Measurements from ENCODE around the gene COG3. TPM values are rescaled to one million over a fixed set of nuclear protein-coding genes. Genes with fewer than 3 reads are reported as not detected.

COG3 gene
- total and polyA plus RNA-seq, 2 donors (not counting 3 experiments of a cell fraction or from before 2014, with no cell fraction given), result 18.9 to 27.0 TPM

- H4K20me1 ChIP-seq (replicated peaks; ENCODE audit: control insufficient read depth, extremely low read depth, insufficient read depth, low read length), result peaks cover 4% of the 10 kb centered on the region
- H3K36me3 ChIP-seq (ENCODE audit: control insufficient read depth in 2 of 2, extremely low read depth in 1 of 2, insufficient read depth in 2 of 2, low read length in 2 of 2), result no peaks in the 10 kb centered on the region
- POLR2A ChIA-PET, result interaction anchor here (2.0 kb wide), 1 partner anchor 11 kb away, joined by 4 read pairs; no protein-coding TSS in a partner anchor
- no peak for DNase-seq (ENCODE audit: low read depth, low spot score)
- H3K79me2 ChIP-seq (ENCODE audit: control insufficient read depth, insufficient read depth, low read length), result peaks cover 88% of the 10 kb centered on the region
- BruUV-seq (replicated peaks), result no TSS peak
- dilution Hi-C loops (cut with MboI; ENCODE audit: extremely low pct_ligation_motif_present, low sequenced_read_pairs), result no loop called here
- H3K9me3 ChIP-seq (replicated peaks; ENCODE audit: control insufficient read depth, insufficient read depth, low read length), result no peaks in the 10 kb centered on the region
- no peak for FAIRE-seq
- TF ChIP-seq FOS (IDR thresholded peaks at IDR 0.05; ENCODE audit: borderline replicate concordance, insufficient read depth, low read length) (no peak), POLR2AphosphoS5 (IDR thresholded peaks at IDR 0.05; ENCODE audit: insufficient read depth, low read depth, low read length) (no peak), JUN (IDR thresholded peaks at IDR 0.05; ENCODE audit: borderline replicate concordance, insufficient read depth, insufficient read length, low read depth) (no peak), GATA2 (IDR thresholded peaks at IDR 0.05; ENCODE audit: insufficient read depth, insufficient read length, low read depth, low read length) (no peak), MAX (IDR thresholded peaks at IDR 0.05; ENCODE audit: insufficient read depth, insufficient read length) (no peak), POLR2A (IDR thresholded peaks at IDR 0.05; ENCODE audit: low read depth, low read length) (no peak)
- intact Hi-C loops (cut with micrococcal nuclease), result no loop called here
- no peaks in the 10 kb centered on the region for H3K4me1 ChIP-seq (ENCODE audit: control insufficient read depth, extremely low read depth, insufficient read depth, low read length)
- no peak overlapping the region for H3K4me3 ChIP-seq (replicated peaks in 1 of 3; ENCODE audit: insufficient read depth in 1 of 3, low read depth in 1 of 3, low read length in 3 of 3)
- no peaks in the 10 kb centered on the region for H3K9me1 ChIP-seq (replicated peaks; ENCODE audit: control insufficient read depth, extremely low read depth, insufficient read depth, low read length)
- no peaks in the 10 kb centered on the region for H3K27me3 ChIP-seq (ENCODE audit: control insufficient read depth in 2 of 2, insufficient read depth in 2 of 2, low read length in 2 of 2)
- no peak overlapping the region for H3K9ac ChIP-seq (replicated peaks; ENCODE audit: extremely low read depth, insufficient read depth, low read length)
- no peak overlapping the region for H3K27ac ChIP-seq (ENCODE audit: insufficient read depth, low read depth, low read length)
- H3K4me2 ChIP-seq (ENCODE audit: insufficient read depth, low read length), result no peak overlapping the region
- CTCF ChIA-PET, result no interaction called here
- no peak overlapping the region for H2AFZ ChIP-seq (ENCODE audit: low read depth, low read length)
Measured at GRCh38 chr13:45472171-45472705, 7.5 kb downstream of the COG3 start.

DNA sequence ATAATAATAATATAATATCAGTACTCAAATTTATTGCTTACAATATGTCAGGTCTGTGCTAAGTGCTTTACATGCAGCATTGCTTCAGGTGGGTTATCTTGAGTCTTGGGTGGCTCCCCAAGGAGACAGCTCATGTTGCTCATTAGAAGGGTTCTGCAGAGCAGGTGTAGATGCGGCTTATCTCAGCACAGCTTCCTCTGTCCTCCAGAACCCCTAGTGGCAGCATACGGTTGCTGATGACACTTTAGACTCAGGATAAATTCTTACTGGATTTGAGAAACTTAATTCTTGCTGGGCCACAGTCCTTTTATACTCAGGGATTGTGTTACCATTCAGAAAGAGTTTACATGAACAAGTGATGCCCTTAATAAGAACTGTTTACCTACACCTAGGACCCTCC, 8.9 kb downstream of the COG3 start:
- intact Hi-C loops (cut with micrococcal nuclease) (no loop called here), dilution Hi-C loops (cut with MboI; ENCODE audit: extremely low pct_ligation_motif_present, low sequenced_read_pairs) (no loop called here)
- Histone ChIP-seq H3K4me3 (replicated peaks in 1 of 3; ENCODE audit: insufficient read depth in 1 of 3, low read depth in 1 of 3, low read length in 3 of 3) (no peak overlapping the region), H3K9ac (replicated peaks; ENCODE audit: extremely low read depth, insufficient read depth, low read length) (no peak overlapping the region), H2AFZ (ENCODE audit: low read depth, low read length) (no peak overlapping the region), H3K36me3 (ENCODE audit: control insufficient read depth in 2 of 2, extremely low read depth in 1 of 2, insufficient read depth in 2 of 2, low read length in 2 of 2) (no peaks in the 10 kb centered on the region), H3K27ac (ENCODE audit: insufficient read depth, low read depth, low read length) (no peak overlapping the region), H3K4me1 (ENCODE audit: control insufficient read depth, extremely low read depth, insufficient read depth, low read length) (no peaks in the 10 kb centered on the region), H3K27me3 (ENCODE audit: control insufficient read depth in 2 of 2, insufficient read depth in 2 of 2, low read length in 2 of 2) (no peaks in the 10 kb centered on the region), H3K9me1 (replicated peaks; ENCODE audit: control insufficient read depth, extremely low read depth, insufficient read depth, low read length) (no peaks in the 10 kb centered on the region), H3K9me3 (replicated peaks; ENCODE audit: control insufficient read depth, insufficient read depth, low read length) (no peaks in the 10 kb centered on the region), H4K20me1 (replicated peaks; ENCODE audit: control insufficient read depth, extremely low read depth, insufficient read depth, low read length) (peaks cover 3% of the 10 kb centered on the region), H3K4me2 (ENCODE audit: insufficient read depth, low read length) (no peak overlapping the region), H3K79me2 (ENCODE audit: control insufficient read depth, insufficient read depth, low read length) (peaks cover 74% of the 10 kb centered on the region)
- no TSS peak for BruUV-seq (replicated peaks)
- TF ChIP-seq, protein P1, sequence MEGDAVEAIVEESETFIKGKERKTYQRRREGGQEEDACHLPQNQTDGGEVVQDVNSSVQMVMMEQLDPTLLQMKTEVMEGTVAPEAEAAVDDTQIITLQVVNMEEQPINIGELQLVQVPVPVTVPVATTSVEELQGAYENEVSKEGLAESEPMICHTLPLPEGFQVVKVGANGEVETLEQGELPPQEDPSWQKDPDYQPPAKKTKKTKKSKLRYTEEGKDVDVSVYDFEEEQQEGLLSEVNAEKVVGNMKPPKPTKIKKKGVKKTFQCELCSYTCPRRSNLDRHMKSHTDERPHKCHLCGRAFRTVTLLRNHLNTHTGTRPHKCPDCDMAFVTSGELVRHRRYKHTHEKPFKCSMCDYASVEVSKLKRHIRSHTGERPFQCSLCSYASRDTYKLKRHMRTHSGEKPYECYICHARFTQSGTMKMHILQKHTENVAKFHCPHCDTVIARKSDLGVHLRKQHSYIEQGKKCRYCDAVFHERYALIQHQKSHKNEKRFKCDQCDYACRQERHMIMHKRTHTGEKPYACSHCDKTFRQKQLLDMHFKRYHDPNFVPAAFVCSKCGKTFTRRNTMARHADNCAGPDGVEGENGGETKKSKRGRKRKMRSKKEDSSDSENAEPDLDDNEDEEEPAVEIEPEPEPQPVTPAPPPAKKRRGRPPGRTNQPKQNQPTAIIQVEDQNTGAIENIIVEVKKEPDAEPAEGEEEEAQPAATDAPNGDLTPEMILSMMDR (IDR thresholded peaks at IDR 0.05; ENCODE audit: extremely low read depth in 1 of 2, insufficient read depth in 1 of 2, low read depth in 1 of 2, low read length in 2 of 2), result peak in 1 of 2 donors; percentile 12
- TF ChIP-seq POLR2A (IDR thresholded peaks at IDR 0.05; ENCODE audit: low read depth, low read length), result no peak
- TF ChIP-seq MYC (IDR thresholded peaks at IDR 0.05; ENCODE audit: low read depth, low read length), result no peak
- TF ChIP-seq FOS (IDR thresholded peaks at IDR 0.05; ENCODE audit: borderline replicate concordance, insufficient read depth, low read length), result no peak
- DNase-seq (ENCODE audit: low read depth, low spot score) (no peak), FAIRE-seq (no peak)
- POLR2A ChIA-PET, result no interaction called here
- CTCF ChIA-PET, result interaction anchor here (0.6 to 1.8 kb wide), 5 partner anchors 8 to 102 kb away, joined by 3 to 13 read pairs (median 4); partner anchors contain the start of genes COG3 and SLC25A30
